Measurements from ENCODE around the gene BOK. TPM values are rescaled to one million over a fixed set of nuclear protein-coding genes. Genes with fewer than 3 reads are reported as not detected.

The BOK gene
- total and polyA plus RNA-seq, 2 of the 4 experiments (the other 2 are of a cell fraction), result 13.3 to 34.4 TPM

GRCh38 chr2:241545523-241546473, 12.7 kb upstream of the BOK start:
- peaks cover 31% of the 10 kb centered on the region for H3K9me1 ChIP-seq (ENCODE audit: insufficient read depth, low read length)
- in situ Hi-C loops (cut with MboI; ENCODE audit: low sequenced_read_pairs), result no loop called here
- no peak for TF ChIP-seq RFX5 (IDR thresholded peaks at IDR 0.05; ENCODE audit: low read depth, low read length)
- TF ChIP-seq CEBPB (IDR thresholded peaks at IDR 0.05; ENCODE audit: low read depth, low read length), result no peak
- TF ChIP-seq BHLHE40 (IDR thresholded peaks at IDR 0.05; ENCODE audit: low read depth, low read length), result no peak
- TF ChIP-seq POLR2A (IDR thresholded peaks at IDR 0.05; ENCODE audit: low read depth, low read length), result no peak
- no peak for TF ChIP-seq CTCF (conservative IDR thresholded peaks at IDR 0.05; ENCODE audit: low read depth, low read length)
- no peak for TF ChIP-seq RAD21 (IDR thresholded peaks at IDR 0.05; ENCODE audit: low read length)
- no peak for TF ChIP-seq CHD1 (IDR thresholded peaks at IDR 0.05; ENCODE audit: low read depth, low read length)
- no peak for TF ChIP-seq MXI1 (IDR thresholded peaks at IDR 0.05; ENCODE audit: borderline replicate concordance, low read depth, low read length)
- no peak for TF ChIP-seq SMC3 (IDR thresholded peaks at IDR 0.05; ENCODE audit: low read depth, low read length)
- no peak for TF ChIP-seq MAZ (IDR thresholded peaks at IDR 0.05; ENCODE audit: borderline replicate concordance, low read depth, low read length)
- no peak for TF ChIP-seq RCOR1 (IDR thresholded peaks at IDR 0.05; ENCODE audit: insufficient replicate concordance, low read length)
- TF ChIP-seq MAFK (IDR thresholded peaks at IDR 0.05; ENCODE audit: low read depth, low read length), result no peak
- no peak for TF ChIP-seq USF2 (IDR thresholded peaks at IDR 0.05; ENCODE audit: low read depth, low read length)
- no peak for TF ChIP-seq NFE2L2 (IDR thresholded peaks at IDR 0.05; ENCODE audit: low read depth, low read length)
- no peak for TF ChIP-seq FOS (IDR thresholded peaks at IDR 0.05; ENCODE audit: low read depth, low read length)

More at GRCh38 chr2:241545523-241546473, 12.7 kb upstream of the BOK start:
- peak overlapping the region; percentile 98 for H2BK120ac ChIP-seq (ENCODE audit: low read depth, low read length)
- H2AFZ ChIP-seq (replicated peaks; ENCODE audit: low read length, poor library complexity), result peak overlapping the region; percentile 90
- H4K5ac ChIP-seq (ENCODE audit: low read depth, low read length), result peak overlapping the region; percentile 89
- peak overlapping the region; percentile 87 for H2BK5ac ChIP-seq (ENCODE audit: low read depth, low read length, poor library complexity, severe bottlenecking)
- peaks cover 9% of the 10 kb centered on the region; the same call in 1 of the 2 replicates for H3K27me3 ChIP-seq (ENCODE audit: control insufficient read depth, insufficient read depth, low read length)
- peak; percentile 31 for DNase-seq
- no TSS peak for BruUV-seq (replicated peaks)
- peaks cover 3% of the 10 kb centered on the region; the same call in 1 of the 2 replicates for H4K20me1 ChIP-seq (ENCODE audit: insufficient read depth, low read length)
- peak overlapping the region; percentile 89 for H3K4me2 ChIP-seq (ENCODE audit: low read depth, low read length)
- H3K4me3 ChIP-seq (ENCODE audit: insufficient read depth, low read depth, low read length), result peak overlapping the region; percentile 23
- H3K18ac ChIP-seq (ENCODE audit: low read depth, low read length), result peak overlapping the region; percentile 93
- 66% methylated on average over 8 of the region's 12 CpGs; no CpG with 5 or more reads in 1 of the 2 experiments for WGBS, 2 experiments (ENCODE audit: extremely low coverage in 2 of 2, insufficient read length in 1 of 2)
- peak overlapping the region; percentile 66 for H3K27ac ChIP-seq (ENCODE audit: insufficient read depth, low read length)
- H3K14ac ChIP-seq (replicated peaks; ENCODE audit: low read depth, low read length), result peak overlapping the region; percentile 94
- CTCF ChIA-PET, result no interaction called here
- POLR2A ChIA-PET (ENCODE audit: unreplicated experiment), result no interaction called here
- peak overlapping the region; percentile 70 for H3K56ac ChIP-seq (ENCODE audit: extremely low read depth, insufficient read depth, low read length)
- H4K8ac ChIP-seq (ENCODE audit: low read depth in 2 of 2, low read length in 2 of 2), result peak overlapping the region; percentile 85 to 86
- peaks cover 45% of the 10 kb centered on the region for H3K4me1 ChIP-seq (ENCODE audit: control insufficient read depth, insufficient read depth, low read length)
- dilution Hi-C loops (cut with HindIII; ENCODE audit: low sequenced_read_pairs, unreplicated experiment), result no loop called here
- peaks cover 4 to 28% of the 10 kb centered on the region in 2 experiments; a peak in 2 of 4 replicates for H3K79me1 ChIP-seq (ENCODE audit: low read depth in 1 of 2, low read length in 2 of 2)
- H3K9me3 ChIP-seq (ENCODE audit: control insufficient read depth, insufficient read depth, low read length), result no peaks in the 10 kb centered on the region
- peak overlapping the region; percentile 99 for H2AK5ac ChIP-seq (ENCODE audit: low read depth, low read length)
- no peak for ATAC-seq (ENCODE audit: low read depth)
- H3K4ac ChIP-seq (ENCODE audit: low read depth, low read length), result peak overlapping the region; percentile 97
- intact Hi-C loops (cut with micrococcal nuclease), result no loop called here
- peak overlapping the region; percentile 98 for H2AK9ac ChIP-seq (replicated peaks; ENCODE audit: low read depth, low read length, poor library complexity)
- H4K91ac ChIP-seq (ENCODE audit: insufficient read depth, low read depth, low read length), result peak overlapping the region; percentile 86
- H3K23ac ChIP-seq (ENCODE audit: low read depth, low read length), result peak overlapping the region; percentile 88
- peak overlapping the region; percentile 67 for H3K9ac ChIP-seq (ENCODE audit: low read depth, low read length)
- H3K36me3 ChIP-seq (ENCODE audit: control insufficient read depth, insufficient read depth, low read length), result no peaks in the 10 kb centered on the region
- peak overlapping the region; percentile 98 for H2BK20ac ChIP-seq (ENCODE audit: low read depth, low read length)
- peak overlapping the region; percentile 99 for H2BK15ac ChIP-seq (ENCODE audit: low read depth, low read length)
